SU-DHL-6 (cell line): ENCODE data around the gene CLMP.

Experiments
- H2AFZ ChIP-seq: fragments of 200-600 bp; sonication (generic); 2 replicates; pipeline ENCODE4 v1.6.1; 2014; ENCODE audit warnings: low read depth, mild to moderate bottlenecking, moderate library complexity, mixed read lengths, antibody characterized with exemption, low read length; ENCODE audit not compliant: severe bottlenecking
- H3F3A ChIP-seq: fragments of 200-600 bp; shearing (Covaris generic); 2 replicates; pipeline ENCODE4 v1.6.0; 2016; ENCODE audit warnings: antibody characterized with exemption, mild to moderate bottlenecking; ENCODE audit not compliant: insufficient read depth
- H3K27ac ChIP-seq: fragments of 200-600 bp; sonication (generic); 2 replicates; pipeline ENCODE4 v1.5.1; 2016; ENCODE audit warnings: low read depth, mild to moderate bottlenecking, low read length, moderate library complexity, mixed read lengths
- H3K27me3 ChIP-seq: fragments of 200-600 bp; sonication (generic), shearing (Covaris generic); 2 replicates; pipeline ENCODE4 v1.6.0; 2014; ENCODE audit warnings: mild to moderate bottlenecking, low read length
- H3K36me3 ChIP-seq: fragments of 200-600 bp; sonication (generic); 2 replicates; pipeline ENCODE4 v1.6.1; 2014; ENCODE audit warnings: mild to moderate bottlenecking, low read length, mixed read lengths
- H3K4me2 ChIP-seq: fragments of 300-600, 200-600 bp; shearing (Covaris generic), sonication (generic); 2 replicates; pipeline ENCODE4 v1.6.0; 2014; ENCODE audit warnings: low read length, low read depth, mild to moderate bottlenecking; ENCODE audit not compliant: poor library complexity, severe bottlenecking
- H3K4me3 ChIP-seq: fragments of 200-600 bp; sonication (generic); 2 replicates; pipeline ENCODE4 v1.5.1; 2014; ENCODE audit warnings: antibody characterized with exemption, low read length, mild to moderate bottlenecking, mixed read lengths; ENCODE audit not compliant: insufficient read depth, poor library complexity, severe bottlenecking
- H3K79me2 ChIP-seq: fragments of 200-600 bp; sonication (generic); 2 replicates; pipeline ENCODE4 v1.6.1; 2014; ENCODE audit warnings: mild to moderate bottlenecking, low read length, moderate library complexity; ENCODE audit not compliant: insufficient read depth
- H3K9ac ChIP-seq: fragments of 200-600 bp; sonication (generic); 2 replicates; pipeline ENCODE4 v1.7.0; 2014; ENCODE audit warnings: mild to moderate bottlenecking, low read length
- H3K9me2 ChIP-seq: fragments of 200-600 bp; sonication (generic); replicated peaks from 2 replicates; pipeline ENCODE4 v1.6.1; 2014; ENCODE audit warnings: low read length; ENCODE audit not compliant: insufficient read depth
- H3K9me3 ChIP-seq: fragments of 200-600 bp; sonication (generic); 2 replicates; pipeline ENCODE4 v1.6.1; 2014; ENCODE audit warnings: low read length, mixed read lengths; ENCODE audit not compliant: insufficient read depth
- H4K20me1 ChIP-seq: fragments of 200-600 bp; sonication (generic); 2 replicates; pipeline ENCODE4 v1.6.1; 2014; ENCODE audit warnings: low read depth, mild to moderate bottlenecking, antibody characterized with exemption, low read length, moderate library complexity, mixed read lengths
- CTCF ChIP-seq: fragments of 200-600 bp; sonication (generic); IDR thresholded peaks from one replicate; pipeline ENCODE4 v1.5.1; 2017; ENCODE audit warnings: antibody characterized with exemption, mild to moderate bottlenecking, low read length, moderate library complexity; ENCODE audit not compliant: insufficient read depth, poor library complexity, severe bottlenecking
- EZH2phosphoT487 ChIP-seq: fragments of 200-600 bp; sonication (generic), shearing (Covaris generic); conservative IDR thresholded peaks from 2 replicates; pipeline ENCODE4 v1.6.1; 2018; ENCODE audit warnings: mild to moderate bottlenecking, antibody characterized with exemption, low read length, moderate library complexity, mixed read lengths

The CLMP gene

GRCh38 chr11:123235656-123236261 lies 40.7 kb upstream of the CLMP start:
- no peaks in the 10 kb centered on the region for H3K36me3 ChIP-seq
- H3K4me2 ChIP-seq, result no peak overlapping the region
- H3K9me3 ChIP-seq, result no peaks in the 10 kb centered on the region
- H3K79me2 ChIP-seq, result no peaks in the 10 kb centered on the region
- no peak overlapping the region for H2AFZ ChIP-seq
- H3F3A ChIP-seq, result no peaks in the 10 kb centered on the region
- no peak overlapping the region for H3K27ac ChIP-seq
- H3K27me3 ChIP-seq, result no peaks in the 10 kb centered on the region
- H3K4me3 ChIP-seq, result no peak overlapping the region
- TF ChIP-seq CTCF, result no peak
- no peaks in the 10 kb centered on the region for H4K20me1 ChIP-seq
- no peak overlapping the region for H3K9ac ChIP-seq
- no peaks in the 10 kb centered on the region for H3K9me2 ChIP-seq

- H3K79me2 ChIP-seq, result no peaks in the 10 kb centered on the region
- no peak overlapping the region for H3K9ac ChIP-seq
- no peak overlapping the region for H3K27ac ChIP-seq
- H2AFZ ChIP-seq, result no peak overlapping the region
- H4K20me1 ChIP-seq, result no peaks in the 10 kb centered on the region
- H3F3A ChIP-seq, result no peaks in the 10 kb centered on the region
- H3K9me3 ChIP-seq, result no peaks in the 10 kb centered on the region
- H3K4me3 ChIP-seq, result no peak overlapping the region
- no peak overlapping the region for H3K4me2 ChIP-seq
- TF ChIP-seq EZH2phosphoT487 (no peak), CTCF (no peak)
- H3K36me3 ChIP-seq, result no peaks in the 10 kb centered on the region
- no peaks in the 10 kb centered on the region for H3K27me3 ChIP-seq
- no peaks in the 10 kb centered on the region for H3K9me2 ChIP-seq
Observed at GRCh38 chr11:123235117-123235655, 40.1 kb upstream of the CLMP start.

- Histone ChIP-seq H3K79me2 (no peaks in the 10 kb centered on the region), H2AFZ (no peak overlapping the region), H3K27ac (no peak overlapping the region), H3K4me3 (no peak overlapping the region), H3K9me3 (no peaks in the 10 kb centered on the region), H3K4me2 (no peak overlapping the region), H3K9ac (no peak overlapping the region), H3K27me3 (no peaks in the 10 kb centered on the region), H3K36me3 (no peaks in the 10 kb centered on the region), H3K9me2 (no peaks in the 10 kb centered on the region), H4K20me1 (no peaks in the 10 kb centered on the region), H3F3A (no peaks in the 10 kb centered on the region)
- TF ChIP-seq CTCF, result no peak
- TF ChIP-seq EZH2phosphoT487, result no peak
Observed at GRCh38 chr11:123233975-123234334, 38.9 kb upstream of the CLMP start.
